ENCODE measurements around the gene SENP5. TPM values are rescaled to one million over a fixed set of nuclear protein-coding genes. Genes with fewer than 3 reads are reported as not detected.
A peak's percentile ranks its signal among the peaks of the same experiment; 100 is the strongest.

Gene SENP5
- polyA plus RNA-seq, 3 donors = 20.4 to 32.4 (median 22.5) TPM

DNA sequence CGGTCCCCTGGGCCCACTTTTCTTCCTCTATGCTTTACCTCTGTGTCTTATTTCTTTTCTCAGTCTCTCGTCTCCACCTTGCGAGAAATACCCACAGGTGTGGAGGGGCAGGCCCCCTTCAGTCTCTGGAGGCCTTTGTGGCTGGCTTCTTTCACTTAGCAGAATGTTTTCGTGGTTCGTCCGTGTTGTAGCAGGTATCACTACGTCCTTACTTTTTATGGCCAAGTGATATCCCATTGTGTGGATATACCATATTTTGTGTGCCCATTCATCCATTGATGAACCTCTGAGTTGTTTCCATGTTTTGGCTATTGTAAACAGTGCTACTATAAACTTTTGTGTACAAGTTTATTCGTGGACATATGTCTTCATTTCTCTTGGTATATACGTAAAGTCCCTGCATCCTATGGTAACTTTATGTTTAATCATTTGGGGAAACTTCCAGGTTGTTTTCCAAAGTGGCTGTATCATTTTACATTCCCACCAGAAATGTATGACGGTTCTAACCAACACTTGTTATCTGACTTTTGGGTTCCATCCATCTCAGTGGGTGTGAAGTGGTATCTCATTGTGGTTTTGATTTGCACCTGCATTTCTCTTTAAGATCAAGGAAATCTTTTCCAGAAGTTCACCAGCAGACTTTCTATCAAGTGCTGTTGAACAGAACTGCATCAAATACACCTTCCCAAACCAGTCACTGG is 95.4 kb downstream of the SENP5 start:
- DNase-seq (ENCODE audit: extremely low read depth in 1 of 11, low read depth in 9 of 11, low spot score in 4 of 11) = no peak

GRCh38 chr3:196963631-196963953 is 95.9 kb downstream of the SENP5 start:
- no peak for DNase-seq (ENCODE audit: extremely low read depth in 1 of 11, low read depth in 9 of 11, low spot score in 4 of 11)

- DNase-seq (ENCODE audit: extremely low read depth in 1 of 11, low read depth in 9 of 11, low spot score in 4 of 11) = no peak
Measured at GRCh38 chr3:196965112-196965803, 97.5 kb downstream of the SENP5 start.

- DNase-seq (ENCODE audit: extremely low read depth in 1 of 11, low read depth in 9 of 11, low spot score in 4 of 11) = no peak
Measured at GRCh38 chr3:196965804-196966173, 98.1 kb downstream of the SENP5 start.

DNA sequence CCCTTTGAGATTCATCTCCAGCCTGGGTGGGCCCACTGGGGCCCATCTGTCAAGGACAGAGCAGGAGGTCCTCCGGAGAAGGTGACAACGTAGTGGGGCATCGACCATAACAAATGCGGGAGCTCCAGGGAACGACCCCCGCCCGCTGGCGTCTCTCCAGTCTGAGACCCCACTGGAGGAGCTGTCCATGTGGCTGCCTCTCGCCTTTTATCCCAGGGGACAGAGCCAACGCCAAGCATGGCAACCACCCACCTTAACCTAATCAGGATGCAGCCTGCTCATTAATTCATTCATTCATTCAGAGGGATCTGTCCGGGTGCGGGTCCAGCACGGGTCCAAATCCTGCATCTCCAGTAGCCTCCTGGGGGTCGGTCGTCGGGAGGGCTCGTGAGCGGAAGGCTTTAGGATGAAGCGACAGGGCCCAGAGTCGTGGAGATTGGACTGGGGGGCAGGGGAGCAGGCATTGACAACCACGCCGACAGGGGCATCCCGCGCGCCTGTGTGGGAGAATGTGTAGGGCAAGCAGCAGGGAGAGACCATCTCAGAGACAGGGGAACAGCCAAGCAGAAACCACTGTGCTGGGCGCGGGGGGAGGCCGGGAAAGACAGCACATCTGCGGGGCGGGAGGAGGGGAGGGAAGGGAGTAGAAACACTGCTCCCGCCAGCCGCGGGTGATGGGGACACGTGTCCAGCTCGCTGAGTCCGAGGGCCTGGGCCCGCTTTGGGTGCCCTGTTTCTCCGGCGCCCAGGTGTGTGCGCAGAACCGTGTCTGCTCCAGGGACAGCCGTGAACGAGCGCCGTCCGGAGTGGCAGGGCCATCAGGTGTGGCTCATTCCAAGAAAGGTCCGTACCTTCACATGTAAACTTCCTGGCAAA is 99.0 kb downstream of the SENP5 start:
- DNase-seq (ENCODE audit: extremely low read depth in 1 of 11, low read depth in 9 of 11, low spot score in 4 of 11) = peak in 1 of 11 donors; percentile 26

DNA sequence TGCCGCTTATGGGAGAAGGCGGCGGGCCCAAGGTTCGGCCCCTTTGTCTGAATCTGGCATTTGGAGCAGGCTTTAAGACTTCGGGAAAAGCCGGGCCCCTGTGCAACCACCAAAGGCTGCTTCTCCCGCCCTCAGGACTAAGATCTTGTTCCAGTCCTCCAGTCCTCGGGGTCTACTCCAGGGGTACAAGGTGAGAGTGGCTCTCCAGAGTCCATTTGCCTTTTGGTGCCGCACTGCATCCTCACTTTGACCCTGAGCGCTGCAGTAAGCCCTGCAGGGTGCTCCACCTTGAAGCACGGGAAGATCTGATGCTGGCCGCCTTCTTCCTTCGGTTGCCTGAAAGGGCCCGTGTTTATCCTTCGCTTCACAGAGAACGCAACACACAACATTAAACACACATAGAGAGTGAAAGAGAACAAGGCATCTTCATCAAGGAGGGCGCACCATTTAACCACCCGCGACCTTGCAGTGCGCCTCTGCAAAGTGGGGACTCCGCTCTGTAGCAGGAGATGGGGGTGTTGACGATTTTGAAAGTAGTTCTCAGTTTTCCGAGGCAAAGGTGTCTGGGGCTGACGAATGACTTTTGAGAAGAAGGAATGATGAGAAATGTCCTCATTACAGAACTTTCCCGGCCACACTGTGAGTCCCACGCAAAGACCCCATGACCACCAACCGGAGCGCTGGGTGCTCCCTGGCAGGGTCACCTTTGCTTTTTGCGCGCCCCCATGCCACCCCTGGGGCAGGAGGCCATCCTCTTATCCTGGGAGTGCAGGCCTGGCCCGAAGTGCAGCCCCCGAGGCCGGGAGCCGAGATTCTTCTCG is 99.9 kb downstream of the SENP5 start:
- no peak for DNase-seq (ENCODE audit: extremely low read depth in 1 of 11, low read depth in 9 of 11, low spot score in 4 of 11)

DNA sequence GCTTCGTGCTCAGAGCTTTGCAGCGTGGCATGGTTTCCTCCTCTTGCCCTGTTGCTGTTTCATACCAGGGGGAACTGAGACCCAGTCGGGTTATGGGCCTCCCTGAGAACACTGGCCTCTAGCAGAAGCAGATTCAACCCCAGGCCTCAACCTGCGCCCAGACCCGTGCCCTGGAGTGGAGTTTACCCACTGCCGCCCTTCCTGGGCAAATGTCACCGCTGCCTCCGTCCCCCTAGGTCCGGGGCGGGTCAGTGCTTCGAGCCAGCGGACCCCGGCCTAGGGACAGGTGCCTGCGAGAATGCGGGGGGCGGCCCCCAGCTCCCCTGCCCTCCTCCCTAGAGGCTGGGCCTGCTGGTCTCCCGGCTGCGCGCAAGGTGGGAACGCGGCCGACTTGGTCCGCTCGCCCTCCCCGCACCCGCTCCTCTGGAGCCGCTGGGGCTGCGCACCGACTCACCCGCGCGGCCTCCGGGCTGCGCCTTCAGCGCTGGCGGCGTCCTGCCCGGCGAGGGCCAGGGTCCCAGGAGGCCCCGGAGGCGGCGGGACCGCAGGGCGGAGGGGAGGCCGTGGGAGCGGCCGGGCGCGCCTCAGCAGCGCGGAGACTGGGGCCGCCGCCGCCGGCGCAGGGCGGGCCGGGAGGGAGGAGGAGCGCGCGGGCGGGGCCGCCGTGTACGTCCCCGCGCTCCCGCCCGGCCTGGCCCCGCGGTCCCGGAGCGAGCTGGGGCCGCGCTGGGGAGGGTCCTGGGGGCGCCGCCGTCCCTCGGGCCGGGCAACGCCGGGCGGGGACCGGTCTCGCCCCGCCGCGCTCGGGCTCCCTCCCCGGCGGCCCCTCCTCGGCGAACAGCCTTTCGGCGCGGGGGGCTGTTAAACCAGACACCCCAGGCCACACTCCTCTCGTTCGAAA is 100.8 kb downstream of the SENP5 start, which contains the start of gene PIGZ:
TSS of gene PIGZ (minus strand) at position 601 of the 901 bp plus-strand sequence. CDS start 16,802 bp downstream, outside the sequence.
- DNase-seq (ENCODE audit: extremely low read depth in 1 of 11, low read depth in 9 of 11, low spot score in 4 of 11) = no peak

DNA sequence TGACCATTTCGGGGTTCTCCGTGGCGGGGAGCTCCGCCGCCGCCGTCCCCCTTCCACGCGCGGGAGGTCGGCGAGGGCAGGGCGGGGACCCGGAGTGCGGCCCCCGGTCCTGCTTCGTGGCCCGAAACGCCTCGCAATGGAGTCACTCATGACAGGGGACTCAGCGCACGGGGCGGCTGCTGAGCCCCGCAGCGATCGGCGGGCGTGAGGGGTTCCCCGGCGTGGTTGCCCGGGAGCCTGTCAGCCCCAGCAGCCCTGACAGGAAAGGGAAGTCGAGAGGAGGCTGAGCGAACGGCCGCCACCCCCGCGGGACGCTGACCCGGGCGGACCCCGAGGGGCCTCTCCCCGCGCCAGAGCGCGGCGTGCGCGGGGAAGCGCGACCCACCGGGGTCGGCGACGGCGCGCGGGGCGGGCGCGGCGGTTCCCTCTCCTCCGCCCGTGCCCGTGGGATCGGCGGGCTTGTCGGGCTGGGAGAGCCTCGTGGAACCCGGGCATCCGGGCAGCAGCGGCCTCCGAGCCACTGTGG is 101.5 kb downstream of the SENP5 start:
- no peak for DNase-seq (ENCODE audit: extremely low read depth in 1 of 11, low read depth in 9 of 11, low spot score in 4 of 11)

DNA sequence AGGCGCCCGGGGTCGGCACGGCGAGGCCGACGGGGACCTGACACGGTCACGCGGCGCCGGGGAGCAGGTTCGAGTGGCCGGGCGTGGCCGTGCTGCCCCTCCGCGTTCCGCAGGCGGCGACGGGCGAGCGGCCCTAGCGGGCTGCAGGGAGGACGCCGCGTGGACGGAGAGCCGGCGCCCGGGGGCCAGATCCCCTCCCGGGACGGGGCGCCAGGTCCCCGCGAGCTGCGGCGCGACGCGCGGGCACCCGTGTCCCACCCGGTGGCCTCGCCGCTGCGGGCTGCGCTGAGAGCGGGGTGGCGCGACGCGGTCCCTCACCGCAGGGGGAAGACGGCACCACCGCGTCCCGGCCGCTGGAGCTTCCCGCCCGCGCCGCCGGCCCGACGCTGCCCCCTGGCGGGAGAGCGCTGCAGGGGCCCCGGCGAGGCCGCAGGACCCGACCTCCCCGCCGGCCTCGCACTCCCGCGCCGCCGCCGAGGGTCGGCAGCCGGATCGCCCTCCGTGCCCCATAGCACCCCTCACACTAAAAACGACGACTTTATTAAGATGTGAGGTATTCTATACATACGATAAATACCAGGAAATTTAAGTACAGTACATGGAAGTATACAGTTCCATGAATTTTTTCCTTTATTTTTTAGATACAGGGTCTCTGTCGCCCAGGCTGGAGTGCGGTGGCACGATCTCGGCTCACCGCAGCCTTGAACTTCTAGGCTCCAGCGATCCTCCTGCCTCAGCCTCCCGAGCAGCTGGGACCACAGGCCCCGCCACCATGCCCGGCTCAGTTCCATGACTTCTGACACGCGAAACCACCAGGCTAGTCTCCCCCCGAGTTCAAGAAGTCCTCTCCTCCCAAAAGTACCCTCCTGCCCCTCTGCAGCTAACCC is 102.2 kb downstream of the SENP5 start:
- peak in 4 of 11 donors; percentile 32 to 64 (median 54) for DNase-seq (ENCODE audit: extremely low read depth in 1 of 11, low read depth in 9 of 11, low spot score in 4 of 11)

- no peak for DNase-seq (ENCODE audit: extremely low read depth in 1 of 11, low read depth in 9 of 11, low spot score in 4 of 11)
Measured at GRCh38 chr3:196970547-196971093, 102.9 kb downstream of the SENP5 start.

DNA sequence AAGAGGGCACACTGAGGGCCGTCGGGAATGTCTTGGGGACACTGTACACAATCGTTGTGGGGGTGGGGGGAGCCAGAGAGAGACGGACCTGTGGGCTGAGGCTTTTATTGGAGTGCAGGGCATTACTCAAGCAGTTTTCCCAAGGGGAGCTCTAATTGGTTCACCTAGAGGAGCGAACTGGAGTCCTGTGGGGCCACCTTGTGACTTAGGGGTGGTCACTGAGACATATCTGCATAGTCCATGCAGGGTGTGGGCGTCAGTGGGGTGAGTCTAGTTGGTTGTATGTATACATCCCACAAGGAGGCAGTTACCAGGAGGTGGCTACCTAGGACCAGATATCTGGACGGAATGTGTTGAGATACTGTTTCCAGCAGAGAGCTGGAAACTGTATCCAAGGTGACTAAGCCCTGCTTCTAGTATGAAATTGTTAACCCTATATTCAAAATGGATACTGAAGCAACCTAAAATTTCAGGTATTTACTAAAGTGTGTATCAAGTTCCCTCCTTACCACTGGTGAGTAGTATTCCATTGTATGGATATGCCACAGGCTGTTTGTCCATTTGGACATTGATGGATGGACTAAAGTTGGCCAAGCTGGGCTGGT is 103.5 kb downstream of the SENP5 start:
- DNase-seq (ENCODE audit: extremely low read depth in 1 of 11, low read depth in 9 of 11, low spot score in 4 of 11) = no peak

GRCh38 chr3:196974661-196975060 is 106.9 kb downstream of the SENP5 start:
- DNase-seq (ENCODE audit: extremely low read depth in 1 of 11, low read depth in 9 of 11, low spot score in 4 of 11) = no peak

DNA sequence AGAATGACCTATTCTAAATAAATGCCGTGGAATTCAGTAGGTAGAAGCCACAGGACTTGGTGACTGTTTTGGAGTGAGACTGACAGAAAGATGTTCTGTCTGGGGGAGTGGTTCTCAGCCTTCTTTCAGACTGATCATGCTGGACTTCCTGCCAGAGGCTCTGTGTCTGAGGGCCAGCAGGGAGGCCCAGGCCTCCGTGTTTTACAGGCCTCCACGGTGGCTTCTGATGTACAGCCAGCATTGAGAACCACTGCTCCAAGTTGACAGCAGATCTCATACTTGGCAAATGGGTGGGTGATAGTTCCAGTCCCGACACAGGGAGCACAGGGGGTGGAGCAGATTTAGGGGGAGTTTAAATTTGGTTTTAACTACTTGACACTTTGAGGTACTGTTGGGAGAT is 107.6 kb downstream of the SENP5 start:
- no peak for DNase-seq (ENCODE audit: extremely low read depth in 1 of 11, low read depth in 9 of 11, low spot score in 4 of 11)

GRCh38 chr3:196976941-196977340 is 109.2 kb downstream of the SENP5 start:
- DNase-seq (ENCODE audit: extremely low read depth in 1 of 11, low read depth in 9 of 11, low spot score in 4 of 11) = no peak

DNA sequence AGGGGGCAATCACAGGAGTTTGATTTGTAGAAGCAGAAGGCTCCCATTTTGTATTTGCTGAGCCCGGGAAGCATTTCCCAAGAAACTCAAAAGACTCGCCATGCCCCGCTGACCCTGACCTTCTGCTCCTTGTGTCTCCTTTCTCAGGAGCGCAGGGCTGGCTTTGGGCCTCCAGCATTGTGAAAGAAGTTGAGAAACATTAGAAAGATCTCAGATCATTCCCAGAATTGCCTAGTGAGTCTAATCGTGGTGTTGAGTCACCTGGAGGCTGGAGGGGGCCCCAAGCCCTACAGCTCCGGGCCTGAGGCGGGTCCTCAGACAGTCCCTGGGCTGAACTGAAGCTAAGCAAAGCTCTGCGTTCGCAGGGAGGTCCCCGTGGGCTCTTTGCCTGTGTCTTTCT is 111.8 kb downstream of the SENP5 start:
- no peak for DNase-seq (ENCODE audit: extremely low read depth in 1 of 11, low read depth in 9 of 11, low spot score in 4 of 11)

DNA sequence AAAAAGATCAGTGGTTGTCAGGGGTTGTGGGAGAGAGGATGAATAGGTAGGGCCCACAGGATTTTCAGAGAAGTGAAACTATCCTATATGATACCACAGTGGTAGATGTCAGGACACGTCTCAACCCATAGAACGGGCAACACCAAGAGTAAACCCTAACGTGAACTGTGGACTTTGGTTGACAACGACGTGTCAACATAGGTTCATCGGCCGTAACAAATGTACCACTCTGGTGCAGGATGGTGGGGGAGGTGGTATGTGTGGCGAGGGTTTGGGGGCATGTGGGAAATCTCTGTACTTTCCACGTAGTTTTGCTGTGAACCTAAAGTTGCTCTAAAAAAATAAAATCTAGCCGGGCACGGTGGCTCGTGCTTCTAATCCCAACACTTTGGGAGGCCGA is 113.9 kb downstream of the SENP5 start:
- DNase-seq (ENCODE audit: extremely low read depth in 1 of 11, low read depth in 9 of 11, low spot score in 4 of 11) = no peak
